ENCODE results near the gene GAGE13.
"Not testable (repeated sequence)": the region's sequence is repeated elsewhere in the genome, so short reads cannot be mapped to it uniquely, and the experiment has no call there.

The GAGE13 gene, protein sequence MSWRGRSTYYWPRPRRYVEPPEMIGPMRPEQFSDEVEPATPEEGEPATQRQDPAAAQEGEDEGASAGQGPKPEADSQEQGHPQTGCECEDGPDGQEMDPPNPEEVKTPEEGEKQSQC

DNA sequence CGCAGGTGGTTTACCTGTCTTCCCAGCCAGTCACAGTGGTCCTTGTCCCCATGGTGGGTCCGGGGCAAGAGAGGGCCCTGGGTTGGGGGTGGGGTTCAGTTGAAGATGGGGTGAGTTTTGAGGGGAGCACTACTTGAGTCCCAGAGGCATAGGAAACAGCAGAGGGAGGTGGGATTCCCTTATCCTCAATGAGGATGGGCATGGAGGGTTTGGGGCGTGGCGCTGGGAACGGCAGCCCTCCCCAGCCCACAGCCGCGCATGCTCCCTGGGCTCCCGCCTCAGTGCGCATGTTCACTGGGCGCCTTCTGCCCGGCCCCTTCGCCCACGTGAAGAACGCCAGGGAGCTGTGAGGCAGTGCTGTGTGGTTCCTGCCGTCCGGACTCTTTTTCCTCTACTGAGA is at the start of gene GAGE13:
Gene GAGE13 (plus strand): TSS at position 301 of the 400 bp plus-strand sequence. CDS start 1,156 bp downstream, outside the sequence.
- DNase-seq, result not testable (repeated sequence)

DNA sequence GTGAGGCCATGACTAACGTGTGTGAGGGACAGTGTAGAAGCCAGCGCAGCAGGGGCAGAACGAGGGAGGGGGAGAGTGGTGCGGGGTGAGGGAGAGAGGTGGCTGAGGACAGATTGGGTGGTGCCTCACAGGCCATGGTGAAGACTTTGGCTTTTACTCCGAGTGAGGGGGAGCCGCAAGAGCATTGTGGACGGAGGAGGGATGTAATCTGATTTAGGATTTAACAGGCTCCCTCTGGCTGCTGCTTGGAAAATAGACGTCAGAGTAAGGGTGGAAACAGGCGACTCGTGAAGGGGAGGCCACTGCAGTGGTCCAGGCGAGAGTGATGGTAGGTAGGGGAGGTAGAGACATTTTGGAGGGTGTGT is 48.8 kb upstream of the GAGE13 start:
- no peak for DNase-seq

DNA sequence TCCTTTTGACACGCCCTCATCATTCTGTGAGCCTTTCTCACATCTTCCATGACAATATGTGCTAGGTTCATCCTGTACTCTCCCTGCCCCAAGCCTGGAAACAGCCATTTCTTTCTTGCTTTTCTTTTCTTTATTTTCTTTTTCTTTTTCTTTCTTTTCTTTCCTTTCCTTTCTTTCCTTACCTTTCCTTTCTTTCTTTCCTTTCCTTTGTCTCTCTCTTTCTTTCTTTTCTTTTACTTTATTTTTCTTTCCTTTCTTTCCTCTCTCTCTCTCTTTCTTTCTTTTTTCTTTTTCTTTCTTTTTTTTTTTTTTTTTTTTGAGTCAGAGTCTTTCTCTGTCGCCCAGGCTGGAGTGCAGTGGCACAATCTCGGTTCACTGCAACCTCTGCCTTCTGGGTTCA is 47.2 kb upstream of the GAGE13 start:
- DNase-seq, result no peak

GRCh38 chrX:49286136-49286535 is 45.2 kb upstream of the GAGE13 start:
- no peak for DNase-seq

- no peak for DNase-seq
These were observed 44.8 kb upstream of the GAGE13 start for GRCh38 chrX:49286581-49286980.

- no peak for DNase-seq
These were observed 43.7 kb upstream of the GAGE13 start for GRCh38 chrX:49287665-49288064.

DNA sequence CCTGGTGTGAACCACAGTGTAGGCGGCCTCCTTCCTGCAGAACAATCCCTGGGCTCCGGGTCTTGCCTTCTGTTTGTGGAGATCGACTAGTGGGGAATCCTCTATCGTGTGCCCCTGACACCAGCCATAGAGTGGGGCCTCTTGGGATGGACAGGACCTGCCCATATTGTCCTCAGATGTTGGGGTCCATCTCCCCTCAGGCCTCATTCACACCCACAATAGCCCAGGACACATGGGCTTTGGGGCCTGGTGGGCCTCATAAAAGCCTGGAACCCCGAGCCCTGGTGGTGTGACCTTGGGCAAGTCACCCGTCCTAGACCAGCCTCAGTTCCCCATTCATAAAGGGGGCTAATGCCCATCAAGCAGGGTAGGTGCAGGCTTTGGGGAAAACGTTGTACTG is 41.2 kb upstream of the GAGE13 start:
- DNase-seq, result no peak

- DNase-seq, result no peak
These were observed 39.6 kb upstream of the GAGE13 start for GRCh38 chrX:49291615-49292337.

DNA sequence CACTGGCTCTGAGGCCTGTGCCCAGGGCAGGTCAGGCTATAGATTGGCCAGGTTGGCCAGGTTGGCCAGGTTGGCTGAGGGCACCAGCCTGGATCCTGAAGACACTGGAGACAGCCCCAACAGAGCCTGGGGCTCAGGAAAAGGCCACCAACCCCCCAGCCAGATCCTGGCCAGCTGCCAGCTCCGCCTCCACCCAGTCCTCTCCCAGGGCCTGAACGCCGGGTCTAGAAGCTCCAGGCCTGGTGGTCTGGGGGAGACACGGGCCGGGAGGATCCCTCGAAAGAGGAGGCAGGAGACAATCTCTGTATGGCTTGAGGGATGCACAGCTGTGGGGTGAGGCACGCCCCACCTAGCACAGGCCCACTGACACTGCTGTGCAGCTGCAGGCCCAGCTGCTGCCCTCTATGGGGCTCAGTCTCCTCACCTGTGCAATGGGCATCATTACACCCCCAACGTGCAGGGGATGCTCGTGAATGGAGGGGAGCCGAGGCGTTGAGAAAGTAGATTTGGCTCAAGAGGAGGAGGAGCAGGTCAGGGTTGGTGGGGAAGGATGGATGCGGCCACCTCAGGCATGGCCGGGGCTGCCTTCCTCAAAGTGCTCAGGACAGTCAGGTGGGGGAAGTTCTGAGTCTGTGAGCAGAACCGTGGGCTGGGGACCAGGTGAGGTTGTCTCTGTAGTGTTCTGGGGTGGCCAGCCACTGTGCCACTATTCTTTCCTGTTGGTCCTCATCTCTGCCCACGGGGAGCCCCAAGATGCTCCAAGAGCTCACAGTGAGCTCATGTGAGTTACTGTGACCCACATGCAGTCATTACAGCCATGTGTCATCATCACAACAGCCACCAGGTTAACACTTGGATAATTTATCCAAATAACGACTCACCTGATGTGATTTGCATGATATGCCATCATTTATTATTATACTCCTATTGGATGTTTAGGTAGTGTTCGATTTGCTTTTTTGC is 38.7 kb upstream of the GAGE13 start:
- no peak for DNase-seq

DNA sequence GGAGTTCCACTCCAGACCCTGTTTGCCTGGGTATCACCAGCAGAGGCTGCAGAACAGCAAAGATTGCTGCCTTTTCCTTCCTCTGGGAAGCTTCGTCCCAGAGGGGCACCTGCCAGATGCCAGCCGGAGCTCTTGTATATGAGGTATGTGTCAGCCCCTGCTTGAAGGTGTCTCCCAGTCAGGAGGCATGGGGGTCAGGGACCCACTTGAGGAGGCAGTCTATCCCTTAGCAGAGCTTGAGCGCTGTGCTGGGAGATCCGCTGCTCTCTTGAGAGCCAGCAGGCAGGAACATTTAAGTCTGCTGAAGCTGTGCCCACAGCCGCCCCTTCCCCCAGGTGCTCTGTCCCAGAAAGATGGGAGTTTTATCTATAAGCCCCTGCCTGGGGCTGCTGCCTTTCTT is 32.1 kb upstream of the GAGE13 start:
- not testable (repeated sequence) for DNase-seq

DNA sequence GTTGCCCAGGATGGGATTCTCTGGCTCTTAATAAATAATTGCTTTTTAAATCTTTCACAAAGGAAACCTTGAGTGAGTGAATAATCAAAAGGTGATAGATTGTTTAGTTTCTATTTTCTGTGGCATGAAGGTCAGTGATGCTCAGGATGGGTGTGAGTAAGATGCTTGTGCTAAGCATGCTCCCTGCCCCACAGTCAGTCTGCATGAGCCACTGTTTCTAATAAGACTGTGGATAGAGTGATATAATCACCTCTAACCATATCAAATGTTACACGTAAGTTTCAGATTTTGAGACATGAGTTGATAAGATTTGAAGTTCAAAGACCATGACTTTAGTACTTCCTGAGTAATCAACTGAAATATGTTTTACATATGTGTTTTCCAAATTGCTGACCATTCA is 30.7 kb upstream of the GAGE13 start:
- DNase-seq, result no peak

GRCh38 chrX:49303346-49303745 is 28.0 kb upstream of the GAGE13 start, which contains the start of gene GAGE10:
Gene GAGE10, plus strand, starts transcription at chrX:49303646. Its CDS starts 1,214 bp downstream, at chrX:49304860.
- DNase-seq, result no peak

DNA sequence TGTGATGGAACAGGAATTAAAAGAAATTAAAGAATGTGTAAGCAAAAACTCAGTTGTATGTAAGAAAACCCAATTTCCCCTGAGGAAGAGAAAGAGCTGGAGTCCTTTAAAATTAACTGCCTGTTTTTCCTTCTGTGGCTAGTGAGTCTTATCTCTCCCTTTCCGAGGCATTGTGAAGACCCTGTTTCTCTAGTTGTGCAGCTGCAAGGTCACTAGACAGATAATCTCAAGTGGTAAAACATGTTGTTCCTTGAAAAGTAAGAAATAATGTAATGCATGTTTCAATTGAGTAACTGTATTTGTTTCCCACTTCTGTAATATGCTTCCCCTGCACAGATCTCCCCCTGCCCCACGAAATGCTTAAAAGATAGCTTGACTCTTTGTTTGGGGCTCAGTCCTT is 23.6 kb upstream of the GAGE13 start:
- not testable (repeated sequence) for DNase-seq

- no peak for DNase-seq
These were observed 22.6 kb upstream of the GAGE13 start for GRCh38 chrX:49308604-49309269.

DNA sequence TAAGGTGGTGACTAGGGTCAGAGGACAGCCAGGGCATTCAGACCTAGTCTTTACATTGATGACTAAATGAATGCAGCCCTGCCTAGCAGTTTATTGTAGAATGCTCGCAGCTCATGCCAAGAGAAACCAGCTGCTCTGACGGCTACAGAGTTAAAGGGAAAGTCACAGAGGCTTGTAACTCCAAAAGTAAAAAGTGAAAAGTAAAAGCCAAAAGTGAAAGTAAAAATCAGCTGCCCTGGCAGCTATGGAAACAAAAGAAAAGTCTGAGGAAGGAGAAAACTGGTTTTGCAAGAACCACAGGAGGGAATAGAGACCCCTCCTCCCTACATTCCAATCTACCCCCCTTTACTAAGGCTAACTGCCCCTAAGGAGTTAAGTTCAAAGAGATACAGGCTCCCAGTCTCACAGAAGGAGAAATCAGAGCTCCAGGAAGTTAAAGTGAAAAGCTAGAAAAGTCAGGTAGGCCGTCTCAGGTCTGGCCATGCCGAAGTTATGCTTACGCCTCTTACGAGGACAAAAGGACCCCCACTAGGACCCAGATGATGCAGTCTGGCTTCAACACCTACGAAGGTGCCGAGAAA is 21.9 kb upstream of the GAGE13 start:
- DNase-seq, result no peak

DNA sequence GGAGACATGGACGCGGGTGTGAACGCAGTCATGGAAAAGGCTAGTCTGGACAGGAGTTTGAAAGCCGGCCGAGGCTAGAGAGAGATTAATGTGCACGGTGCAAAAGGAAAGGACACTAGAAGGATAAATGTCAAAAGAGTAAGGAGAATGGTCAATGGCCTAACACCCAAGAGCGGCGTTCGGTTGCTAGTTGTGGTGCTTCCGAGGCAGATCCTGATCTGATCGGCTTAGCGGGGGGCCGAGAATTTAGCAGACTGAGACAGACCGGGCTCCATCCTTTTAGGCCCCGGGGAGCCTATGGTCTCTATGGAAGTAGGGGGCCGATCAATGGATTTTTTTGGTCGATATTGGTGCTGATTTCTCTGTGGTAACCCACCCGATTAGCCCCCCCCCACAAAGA is 21.0 kb upstream of the GAGE13 start:
- no peak for DNase-seq

DNA sequence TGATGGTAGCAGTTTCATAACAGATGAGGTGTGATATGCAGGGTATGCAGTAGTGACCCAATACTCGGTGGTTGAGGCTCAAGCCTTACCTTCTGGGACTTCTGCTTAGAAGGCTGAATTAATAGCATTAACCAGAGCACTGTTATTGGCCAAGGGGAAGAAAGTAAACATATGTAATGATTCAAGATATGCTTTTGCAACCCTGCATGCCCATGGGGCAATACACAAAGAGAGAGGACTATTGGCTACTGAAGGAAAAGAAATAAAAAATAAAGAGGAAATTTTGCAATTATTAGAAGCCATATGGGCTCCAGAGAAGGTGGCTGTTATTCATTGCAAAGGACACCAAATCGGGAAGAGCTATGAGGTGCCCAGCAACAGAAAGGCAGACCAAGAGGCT is 19.2 kb upstream of the GAGE13 start:
- DNase-seq, result no peak

DNA sequence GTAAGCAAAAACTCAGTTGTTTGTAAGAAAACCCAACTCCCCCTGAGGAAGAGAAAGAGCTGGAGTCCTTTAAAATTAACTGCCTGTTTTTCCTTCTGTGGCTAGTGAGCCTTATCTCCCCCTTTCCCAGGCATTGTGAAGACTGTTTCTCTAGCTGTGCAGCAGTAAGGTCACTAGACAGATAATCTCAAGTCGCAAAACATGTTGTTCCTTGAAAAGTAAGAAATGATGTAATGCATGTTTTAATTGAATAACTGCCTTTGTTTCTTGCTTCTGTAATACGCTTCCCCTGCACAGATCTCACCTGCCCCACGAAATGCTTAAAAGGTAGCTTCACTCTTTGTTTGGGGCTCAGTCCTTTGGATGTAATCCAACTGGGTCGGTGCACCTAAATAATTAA is 15.3 kb upstream of the GAGE13 start:
- no peak for DNase-seq

DNA sequence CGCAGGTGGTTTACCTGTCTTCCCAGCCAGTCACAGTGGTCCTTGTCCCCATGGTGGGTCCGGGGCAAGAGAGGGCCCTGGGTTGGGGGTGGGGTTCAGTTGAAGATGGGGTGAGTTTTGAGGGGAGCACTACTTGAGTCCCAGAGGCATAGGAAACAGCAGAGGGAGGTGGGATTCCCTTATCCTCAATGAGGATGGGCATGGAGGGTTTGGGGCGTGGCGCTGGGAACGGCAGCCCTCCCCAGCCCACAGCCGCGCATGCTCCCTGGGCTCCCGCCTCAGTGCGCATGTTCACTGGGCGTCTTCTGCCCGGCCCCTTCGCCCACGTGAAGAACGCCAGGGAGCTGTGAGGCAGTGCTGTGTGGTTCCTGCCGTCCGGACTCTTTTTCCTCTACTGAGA is 9.6 kb upstream of the GAGE13 start, which contains the start of gene GAGE12J:
Gene GAGE12J (plus strand): TSS at position 301 of the 400 bp plus-strand sequence. CDS start 1,157 bp downstream, outside the sequence.
- DNase-seq, result not testable (repeated sequence)

GRCh38 chrX:49322266-49322665 is 9.1 kb upstream of the GAGE13 start:
- not testable (repeated sequence) for DNase-seq

- not testable (repeated sequence) for DNase-seq
These were observed 7.6 kb upstream of the GAGE13 start for GRCh38 chrX:49323735-49324134.

GRCh38 chrX:49330421-49330820 is 961 bp upstream of the GAGE13 start:
- not testable (repeated sequence) for DNase-seq
